22Rv1 (cell line): Measurements from ENCODE around the gene SSR4.

ENCODE experiments used
- CTCF ChIP-seq: fragments of 450-650 bp; IDR thresholded peaks from 2 replicates; pipeline ENCODE4 v1.5.1; 2017; ENCODE audit warnings: mild to moderate bottlenecking
- ZFX ChIP-seq: fragments of 450-650 bp; IDR thresholded peaks from 2 replicates; pipeline ENCODE4 v1.6.1; 2017; ENCODE audit warnings: antibody characterized with exemption, borderline replicate concordance

GRCh38 chrX:153836921-153837320 is 42.5 kb downstream of the SSR4 start:
- TF ChIP-seq CTCF, result no peak
- TF ChIP-seq ZFX, result no peak
